Mucosa of stomach (tissue), 1 donor: ENCODE data around the gene TRPV2.

Experiments used
- H3K27me3 ChIP-seq: one replicate; pipeline ENCODE4 v1.7.0; 2013; ENCODE audit warnings: mild to moderate bottlenecking, low read length; ENCODE audit not compliant: control insufficient read depth, insufficient read depth
- H3K36me3 ChIP-seq: one replicate; pipeline ENCODE4 v1.7.0; 2013; ENCODE audit warnings: low read length; ENCODE audit not compliant: control insufficient read depth, insufficient read depth
- H3K4me1 ChIP-seq: one replicate; pipeline ENCODE4 v1.7.0; 2013; ENCODE audit warnings: mild to moderate bottlenecking, low read length; ENCODE audit not compliant: control insufficient read depth, insufficient read depth
- H3K4me3 ChIP-seq: one replicate; pipeline ENCODE4 v1.7.0; 2013; ENCODE audit warnings: low read length
- H3K9ac ChIP-seq: one replicate; pipeline ENCODE4 v1.7.0; 2013; ENCODE audit warnings: mild to moderate bottlenecking, low read length, moderate library complexity
- H3K9me3 ChIP-seq: one replicate; pipeline ENCODE4 v1.7.0; 2013; ENCODE audit warnings: mild to moderate bottlenecking, low read length, moderate library complexity; ENCODE audit not compliant: control insufficient read depth
- donor health status: Pancreatic carcinoma.

The TRPV2 gene

DNA sequence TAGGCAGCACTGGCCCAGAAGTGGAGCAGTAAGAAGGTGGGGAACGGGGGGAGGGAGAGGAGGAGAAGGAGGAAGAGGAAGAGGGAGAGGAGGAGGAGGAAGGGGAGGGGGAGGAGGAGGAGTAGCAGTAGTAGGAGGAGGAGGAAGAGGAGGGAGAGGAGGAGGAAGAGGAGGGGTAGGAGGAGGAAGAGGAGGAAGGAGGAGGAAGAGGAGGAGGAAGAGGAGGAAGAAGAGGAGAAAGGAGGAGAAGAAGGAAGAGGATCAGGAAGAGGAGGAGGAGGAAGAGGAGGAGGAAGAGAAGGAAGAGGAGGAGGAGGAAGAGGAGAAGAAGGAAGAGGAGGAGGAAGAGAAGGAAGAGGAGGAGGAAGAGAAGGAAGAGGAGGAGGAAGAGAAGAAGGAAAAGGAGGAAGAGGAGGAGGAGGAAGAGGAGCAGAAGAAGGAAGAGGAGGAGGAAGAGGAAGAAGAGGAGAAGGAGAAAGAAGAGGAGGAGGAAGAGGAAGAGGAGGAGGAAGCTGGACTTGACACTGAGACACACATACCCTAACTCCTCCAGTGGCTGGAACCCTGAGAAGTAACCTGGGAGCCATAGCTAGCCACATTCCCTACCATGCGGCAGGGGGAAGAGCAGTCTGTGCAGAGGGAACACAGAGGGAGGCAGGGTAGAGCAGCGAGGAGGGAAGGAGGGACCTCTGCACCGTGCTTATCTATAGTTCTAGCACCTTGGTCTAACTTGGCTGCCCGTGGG is 40.8 kb downstream of the TRPV2 start:
- H3K27me3 ChIP-seq, result no peaks in the 10 kb centered on the region
- H3K9ac ChIP-seq, result no peak overlapping the region
- no peak overlapping the region for H3K4me3 ChIP-seq
- H3K36me3 ChIP-seq, result no peaks in the 10 kb centered on the region
- no peaks in the 10 kb centered on the region for H3K9me3 ChIP-seq
- H3K4me1 ChIP-seq, result peaks cover 7% of the 10 kb centered on the region

DNA sequence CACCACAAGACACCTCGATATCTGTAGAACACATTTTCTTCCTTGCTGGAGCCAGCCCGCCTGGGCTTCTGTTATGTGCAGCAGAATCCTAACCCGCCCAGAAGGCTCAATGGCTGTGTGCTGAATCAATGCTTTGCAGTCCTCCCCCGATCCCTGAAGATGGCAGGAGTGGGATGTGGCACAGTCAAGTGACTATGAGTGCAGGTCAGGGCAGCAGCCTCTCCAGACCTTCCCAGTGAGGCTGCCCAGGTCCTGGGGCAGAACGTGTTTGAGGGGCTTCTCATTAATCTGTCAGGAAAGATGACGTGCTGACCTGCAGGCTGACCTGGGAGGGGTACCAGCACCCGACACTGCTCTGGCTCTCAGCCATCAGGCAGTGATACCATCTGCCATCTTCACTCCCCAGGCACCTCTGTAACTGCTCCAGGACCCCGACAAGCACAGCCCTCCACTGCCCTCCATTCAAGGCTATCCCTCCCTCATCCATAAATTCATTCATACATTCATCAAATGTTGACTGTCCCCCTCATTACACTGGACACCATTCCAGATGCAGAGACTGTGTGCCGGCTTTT is 41.5 kb downstream of the TRPV2 start:
- Histone ChIP-seq H3K9ac (no peak overlapping the region), H3K27me3 (no peaks in the 10 kb centered on the region), H3K4me1 (peaks cover 7% of the 10 kb centered on the region), H3K9me3 (no peaks in the 10 kb centered on the region), H3K4me3 (no peak overlapping the region), H3K36me3 (no peaks in the 10 kb centered on the region)

DNA sequence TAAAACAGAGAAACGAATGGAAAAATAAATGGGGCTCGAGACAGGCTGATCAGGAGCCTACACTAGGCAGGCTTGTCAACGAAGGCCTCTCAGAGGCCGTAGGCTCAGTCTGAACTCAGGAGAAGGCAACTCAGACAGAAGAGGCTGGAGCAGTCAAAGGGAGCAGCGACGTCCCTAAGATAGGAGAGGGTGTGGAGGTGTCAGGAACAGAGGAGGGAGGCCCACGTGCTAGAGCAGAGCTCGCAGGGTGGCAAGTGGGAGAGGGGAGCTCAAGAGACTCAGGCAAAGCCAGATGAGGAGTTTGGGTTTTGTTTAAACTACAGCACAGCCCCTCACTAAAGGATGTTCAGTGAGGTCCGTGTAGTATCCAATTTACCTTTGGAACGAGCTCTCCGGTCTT is 43.9 kb downstream of the TRPV2 start:
- H3K27me3 ChIP-seq, result no peaks in the 10 kb centered on the region
- H3K36me3 ChIP-seq, result no peaks in the 10 kb centered on the region
- H3K4me3 ChIP-seq, result no peak overlapping the region
- no peaks in the 10 kb centered on the region for H3K9me3 ChIP-seq
- no peak overlapping the region for H3K9ac ChIP-seq
- H3K4me1 ChIP-seq, result peaks cover 20% of the 10 kb centered on the region

DNA sequence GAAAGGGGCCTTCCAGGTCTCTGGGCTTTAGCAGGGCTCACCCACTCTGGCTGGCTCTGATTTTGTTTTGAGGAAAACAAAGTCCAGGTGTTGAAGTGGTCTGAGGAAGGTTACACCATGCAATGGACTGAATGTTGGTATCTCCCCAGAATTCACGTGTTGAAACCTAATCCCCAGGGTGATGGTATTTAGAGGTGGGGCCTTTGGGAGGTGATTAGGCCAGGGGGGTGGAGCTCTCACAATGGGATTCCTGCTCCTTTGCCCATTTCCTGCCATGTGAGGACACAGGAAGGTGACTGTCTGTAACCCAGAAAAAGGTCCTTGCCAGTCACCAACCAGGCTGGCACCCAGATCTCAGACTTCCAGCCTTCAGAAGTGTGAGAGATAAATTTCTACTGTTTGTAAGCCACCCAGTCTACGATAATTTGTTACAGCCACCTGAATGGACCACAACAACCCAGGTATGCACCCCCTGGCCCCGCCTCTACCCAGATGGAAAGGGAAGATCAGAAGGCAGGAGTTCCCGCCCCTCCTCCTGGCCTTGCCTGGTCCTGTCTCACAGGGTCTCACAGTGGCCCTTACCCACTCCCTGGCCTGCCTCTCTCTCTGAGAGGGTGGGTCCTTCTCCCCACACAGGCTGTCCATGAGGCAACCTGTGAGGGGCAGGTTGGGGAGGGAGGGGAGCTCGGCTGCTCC is 44.6 kb downstream of the TRPV2 start:
- no peaks in the 10 kb centered on the region for H3K27me3 ChIP-seq
- H3K4me3 ChIP-seq, result no peak overlapping the region
- H3K9ac ChIP-seq, result no peak overlapping the region
- no peaks in the 10 kb centered on the region for H3K36me3 ChIP-seq
- no peaks in the 10 kb centered on the region for H3K9me3 ChIP-seq
- H3K4me1 ChIP-seq, result peaks cover 27% of the 10 kb centered on the region

DNA sequence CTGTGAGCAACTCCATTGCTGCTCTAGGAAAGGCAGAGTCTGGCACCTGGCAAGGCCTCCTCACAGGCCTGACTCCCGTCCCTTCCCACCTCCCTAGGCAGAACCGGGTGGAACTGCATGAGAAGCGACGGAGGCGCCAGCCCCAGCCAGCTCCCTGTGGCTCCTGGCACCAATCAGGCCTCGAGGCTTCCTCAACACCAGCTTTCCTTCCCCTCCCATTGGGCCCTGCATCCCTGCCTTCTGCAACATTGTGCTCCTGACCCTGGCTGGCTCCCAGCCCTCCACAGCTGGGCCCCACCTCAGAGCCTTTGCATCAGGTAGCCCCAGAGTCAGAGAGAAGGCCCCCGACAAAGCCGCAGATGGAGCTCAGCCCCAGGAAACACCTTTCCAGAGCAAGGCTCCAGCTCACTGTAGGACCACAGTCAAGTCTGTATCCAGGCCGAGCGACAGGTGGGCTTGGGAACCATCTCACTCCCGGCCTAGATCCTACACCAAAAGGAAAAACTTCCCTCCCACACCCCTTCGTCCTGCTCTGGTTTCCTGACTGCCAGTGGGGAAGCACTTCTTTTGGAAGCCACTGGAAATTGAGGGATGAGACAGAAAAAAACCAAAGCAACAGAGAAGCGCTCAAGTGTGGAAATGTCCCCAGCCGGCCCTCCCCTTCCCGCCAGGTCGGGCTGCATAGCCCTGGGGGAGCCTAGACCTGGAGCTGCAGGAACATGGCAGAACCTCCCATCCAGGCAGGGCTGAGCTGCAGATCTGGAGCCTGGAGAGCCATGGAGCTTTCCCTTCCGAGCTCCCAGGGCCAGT is 45.6 kb downstream of the TRPV2 start:
- Histone ChIP-seq H3K4me1 (peaks cover 37% of the 10 kb centered on the region), H3K27me3 (no peaks in the 10 kb centered on the region), H3K9me3 (no peaks in the 10 kb centered on the region), H3K9ac (no peak overlapping the region), H3K36me3 (no peaks in the 10 kb centered on the region), H3K4me3 (no peak overlapping the region)

DNA sequence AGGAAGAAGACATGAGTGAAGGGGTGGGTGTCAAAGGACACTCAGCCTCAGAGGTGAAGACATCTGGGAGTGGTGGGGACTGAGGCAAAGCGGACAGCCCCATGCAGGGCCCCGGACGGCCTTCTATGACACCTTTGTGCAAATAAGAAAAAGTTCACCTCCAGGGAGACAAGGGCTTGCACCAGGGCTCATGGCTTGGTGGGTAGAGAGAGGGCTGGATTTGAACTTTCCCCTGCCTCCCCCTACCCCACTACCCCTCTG is 46.2 kb downstream of the TRPV2 start:
- H3K4me3 ChIP-seq, result no peak overlapping the region
- H3K36me3 ChIP-seq, result no peaks in the 10 kb centered on the region
- H3K9me3 ChIP-seq, result no peaks in the 10 kb centered on the region
- no peaks in the 10 kb centered on the region for H3K27me3 ChIP-seq
- H3K9ac ChIP-seq, result no peak overlapping the region
- H3K4me1 ChIP-seq, result peaks cover 42% of the 10 kb centered on the region

DNA sequence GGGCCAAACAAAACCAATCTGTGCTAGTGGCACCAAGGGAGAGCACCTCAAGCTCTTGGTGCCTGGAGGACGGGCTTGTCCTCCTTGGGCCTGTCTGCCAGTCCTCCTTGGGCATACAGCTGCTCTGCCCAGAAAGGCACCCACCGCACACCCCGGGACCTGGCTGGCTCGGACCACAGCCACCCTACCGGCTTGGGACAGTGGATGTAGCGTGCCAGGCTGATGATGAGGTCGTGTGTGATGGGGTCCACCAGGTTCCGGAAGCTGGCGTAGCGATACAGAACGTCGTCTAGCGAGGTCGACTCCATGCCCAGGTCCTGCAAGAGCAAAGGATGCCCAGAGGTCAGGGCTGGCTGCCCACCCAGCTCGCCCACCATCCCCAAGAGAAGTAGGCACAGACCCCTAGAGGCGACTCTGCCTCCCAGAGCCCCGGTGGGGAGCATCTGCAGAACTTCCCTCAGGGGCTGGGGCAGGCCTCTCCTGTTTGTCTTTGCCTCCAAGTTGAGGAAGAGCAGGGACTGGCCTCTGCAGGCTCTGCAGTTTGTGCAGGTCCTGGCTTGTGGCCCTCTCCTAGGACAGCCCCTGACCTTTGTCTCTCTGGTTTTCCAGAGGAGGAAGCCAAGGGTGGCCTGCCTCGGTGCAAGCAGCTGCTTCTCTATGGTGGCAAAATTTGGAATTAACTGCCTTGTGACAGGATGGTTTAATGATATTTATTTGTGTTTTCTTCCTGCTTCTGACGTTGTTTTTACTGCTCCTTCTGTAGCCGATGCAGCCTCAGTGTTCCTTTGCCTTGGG is 46.9 kb downstream of the TRPV2 start:
- H3K9me3 ChIP-seq, result no peaks in the 10 kb centered on the region
- peaks cover 46% of the 10 kb centered on the region for H3K4me1 ChIP-seq
- H3K36me3 ChIP-seq, result no peaks in the 10 kb centered on the region
- H3K27me3 ChIP-seq, result no peaks in the 10 kb centered on the region
- H3K9ac ChIP-seq, result no peak overlapping the region
- H3K4me3 ChIP-seq, result no peak overlapping the region

DNA sequence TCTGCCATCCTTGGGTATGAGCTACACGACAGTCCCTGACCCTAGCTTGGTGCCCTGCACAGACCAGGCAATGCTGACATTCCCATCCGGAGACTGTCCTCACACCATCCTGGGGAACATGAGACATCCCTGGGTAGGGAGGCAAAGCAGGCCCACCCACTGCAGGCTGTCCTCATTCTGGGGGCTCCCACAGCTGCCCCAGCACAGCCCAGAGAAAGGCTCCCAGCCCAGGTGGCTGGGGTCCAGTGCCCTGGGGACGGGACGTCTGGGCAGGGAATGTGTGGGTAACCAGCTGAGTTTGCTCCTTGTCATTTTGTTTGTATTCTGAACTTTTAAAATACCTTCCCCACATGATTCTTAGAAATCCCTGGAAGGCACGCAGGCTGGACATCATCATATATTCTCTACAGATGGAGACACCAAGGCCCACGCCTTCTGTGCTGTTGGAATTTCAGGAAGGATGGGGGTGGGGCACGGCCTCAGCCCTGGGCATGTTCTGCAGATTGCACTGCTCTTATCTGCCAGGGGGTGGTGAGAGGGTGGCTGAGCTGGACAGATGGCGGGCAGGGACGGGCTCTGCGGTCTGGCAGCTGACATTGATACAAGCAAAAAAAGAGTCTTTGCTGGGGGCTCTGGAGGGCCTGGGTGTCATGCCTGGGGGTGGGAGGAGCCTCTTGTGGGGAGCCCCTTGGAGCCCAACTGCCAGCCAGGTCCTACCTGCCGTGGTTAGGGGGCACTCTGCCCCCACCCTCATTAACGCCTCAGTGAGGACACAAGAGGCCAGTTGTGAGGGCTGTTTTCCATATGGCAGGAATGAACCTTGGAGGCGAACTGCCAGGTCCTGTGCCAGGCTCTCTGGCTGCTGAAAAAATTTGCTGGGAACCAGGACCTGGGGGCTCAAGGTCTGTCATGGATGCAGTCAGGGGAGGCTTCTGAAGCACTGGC is 48.3 kb downstream of the TRPV2 start:
- no peaks in the 10 kb centered on the region for H3K9me3 ChIP-seq
- H3K27me3 ChIP-seq, result no peaks in the 10 kb centered on the region
- H3K4me3 ChIP-seq, result no peak overlapping the region
- peaks cover 46% of the 10 kb centered on the region for H3K4me1 ChIP-seq
- H3K36me3 ChIP-seq, result no peaks in the 10 kb centered on the region
- H3K9ac ChIP-seq, result peak overlapping the region; percentile 10

DNA sequence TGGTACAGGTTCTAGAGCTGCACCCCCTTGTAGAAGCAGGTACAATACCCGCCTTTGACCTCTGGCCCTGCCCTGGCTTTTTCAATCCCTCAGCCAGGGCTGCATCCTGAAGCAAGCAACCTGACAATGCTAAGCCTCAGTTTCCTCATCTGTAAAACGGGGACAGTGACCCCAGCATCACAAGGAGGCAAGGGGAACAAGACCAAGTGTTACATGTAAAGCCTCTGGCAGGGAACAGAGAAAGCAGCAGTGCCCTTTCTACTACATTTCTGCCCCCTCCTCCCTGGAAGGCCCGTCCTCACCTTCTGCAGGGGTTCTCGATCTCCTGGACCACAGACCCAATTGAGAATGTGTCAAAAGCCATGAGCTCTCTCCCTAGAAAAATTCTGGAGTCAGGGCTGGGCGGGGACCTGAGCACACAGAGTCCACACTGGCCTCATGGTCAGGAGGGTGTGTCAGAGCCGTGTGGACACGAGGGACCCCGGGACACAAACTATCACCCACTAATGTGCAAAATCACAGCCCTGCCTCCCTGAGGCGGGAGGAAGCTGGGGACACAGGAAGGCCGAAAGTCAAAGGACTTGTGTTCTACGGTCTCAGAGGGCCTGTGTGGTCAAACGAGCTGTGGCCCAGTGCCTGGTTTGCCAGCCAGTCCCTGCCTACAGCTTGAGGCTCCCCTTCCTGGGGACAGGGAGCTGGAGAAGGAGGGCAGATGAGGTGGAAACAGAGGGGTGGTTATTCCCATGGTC is 49.1 kb downstream of the TRPV2 start:
- peak overlapping the region; percentile 10 for H3K9ac ChIP-seq
- H3K36me3 ChIP-seq, result no peaks in the 10 kb centered on the region
- H3K27me3 ChIP-seq, result no peaks in the 10 kb centered on the region
- H3K9me3 ChIP-seq, result no peaks in the 10 kb centered on the region
- H3K4me1 ChIP-seq, result peaks cover 46% of the 10 kb centered on the region
- H3K4me3 ChIP-seq, result no peak overlapping the region

DNA sequence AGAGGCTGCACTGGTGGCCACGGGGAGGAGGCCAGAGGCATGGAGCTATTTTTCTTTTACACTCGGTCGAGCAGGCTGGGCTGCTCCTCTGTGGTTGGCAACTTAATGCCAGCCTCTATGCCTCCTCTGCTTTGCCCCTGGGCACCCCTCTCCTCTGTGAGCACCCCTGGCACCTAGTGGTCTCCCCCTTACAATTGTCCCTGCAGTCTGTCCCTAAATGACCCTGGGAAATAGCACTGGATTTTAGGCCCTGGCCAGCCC is 49.6 kb downstream of the TRPV2 start:
- Histone ChIP-seq H3K4me3 (no peak overlapping the region), H3K27me3 (no peaks in the 10 kb centered on the region), H3K9ac (peak overlapping the region; percentile 3), H3K4me1 (peaks cover 43% of the 10 kb centered on the region), H3K9me3 (no peaks in the 10 kb centered on the region), H3K36me3 (no peaks in the 10 kb centered on the region)
